Stimulated activated CD4-positive, alpha-beta T cell treated with anti-CD3 and anti-CD28 coated beads, Interleukin-4, amount 100 ng/mL, for 24 hours (primary cell): ENCODE data around the gene SPATS2L.

Source experiments
- DNase-seq: peaks from one replicate; pipeline ENCODE4 v3.0.0-alpha.2; 2020

The SPATS2L gene

GRCh38 chr2:200380091-200380561 is 73.6 kb downstream of the SPATS2L start:
- no peak for DNase-seq

GRCh38 chr2:200380833-200381542 is 74.5 kb downstream of the SPATS2L start:
- DNase-seq, result no peak

- DNase-seq, result no peak
These were observed 76.4 kb downstream of the SPATS2L start for GRCh38 chr2:200382874-200383273.

GRCh38 chr2:200383380-200384110 is 77.1 kb downstream of the SPATS2L start:
- DNase-seq, result no peak

- no peak for DNase-seq
These were observed 78.7 kb downstream of the SPATS2L start for GRCh38 chr2:200385063-200385635.

GRCh38 chr2:200393191-200393590 is 86.7 kb downstream of the SPATS2L start:
- DNase-seq, result no peak

GRCh38 chr2:200394045-200394444 is 87.6 kb downstream of the SPATS2L start:
- DNase-seq, result no peak

- no peak for DNase-seq
These were observed 90.3 kb downstream of the SPATS2L start for GRCh38 chr2:200396781-200397242.

GRCh38 chr2:200397785-200398184 is 91.3 kb downstream of the SPATS2L start:
- no peak for DNase-seq

GRCh38 chr2:200399046-200399445 is 92.6 kb downstream of the SPATS2L start:
- DNase-seq, result no peak

- no peak for DNase-seq
These were observed 93.1 kb downstream of the SPATS2L start for GRCh38 chr2:200399636-200400035.

- DNase-seq, result no peak
These were observed 97.3 kb downstream of the SPATS2L start for GRCh38 chr2:200403814-200404213.

GRCh38 chr2:200404615-200405014 is 98.1 kb downstream of the SPATS2L start:
- DNase-seq, result no peak

- DNase-seq, result no peak
These were observed 99.3 kb downstream of the SPATS2L start for GRCh38 chr2:200405599-200406298.

GRCh38 chr2:200406379-200406778 is 99.9 kb downstream of the SPATS2L start:
- DNase-seq, result no peak

- no peak for DNase-seq
These were observed 102.2 kb downstream of the SPATS2L start for GRCh38 chr2:200408428-200409316.

- no peak for DNase-seq
These were observed 105.3 kb downstream of the SPATS2L start for GRCh38 chr2:200411831-200412230.

GRCh38 chr2:200414367-200414766 is 107.9 kb downstream of the SPATS2L start:
- no peak for DNase-seq

GRCh38 chr2:200415455-200415854 is 109.0 kb downstream of the SPATS2L start:
- DNase-seq, result no peak

GRCh38 chr2:200416878-200417277 is 110.4 kb downstream of the SPATS2L start:
- no peak for DNase-seq

- DNase-seq, result no peak
These were observed 110.9 kb downstream of the SPATS2L start for GRCh38 chr2:200417366-200417765.

- DNase-seq, result no peak
These were observed 111.9 kb downstream of the SPATS2L start for GRCh38 chr2:200418399-200418798.
